GM18873 (cell line): ENCODE results near the gene HOXD13.

Experiments
- ATAC-seq: cut with Tn5 transposase; IDR thresholded peaks from one replicate; pipeline ENCODE4 v1.9.1; 2021; ENCODE audit warnings: mild to moderate bottlenecking, moderate library complexity, moderate number of reproducible peaks; ENCODE audit not compliant: unreplicated experiment, low FRiP score

HOXD13 gene

GRCh38 chr2:176093145-176093897 lies 800 bp downstream of the HOXD13 start:
- ATAC-seq, result no peak

GRCh38 chr2:176093898-176094249 lies 1.4 kb downstream of the HOXD13 start:
- ATAC-seq, result no peak

- ATAC-seq, result no peak
These were observed 1.8 kb downstream of the HOXD13 start for GRCh38 chr2:176094349-176094748.

- no peak for ATAC-seq
These were observed 2.9 kb downstream of the HOXD13 start for GRCh38 chr2:176095421-176095820.

GRCh38 chr2:176096243-176096985 lies 3.9 kb downstream of the HOXD13 start:
- ATAC-seq, result no peak

- ATAC-seq, result peak; percentile 73
These were observed 4.7 kb downstream of the HOXD13 start for GRCh38 chr2:176096986-176097819.

- no peak for ATAC-seq
These were observed 5.4 kb downstream of the HOXD13 start for GRCh38 chr2:176097820-176098365.

- ATAC-seq, result no peak
These were observed 6.0 kb downstream of the HOXD13 start for GRCh38 chr2:176098366-176099158.

GRCh38 chr2:176099159-176099727 lies 6.7 kb downstream of the HOXD13 start:
- no peak for ATAC-seq

- no peak for ATAC-seq
These were observed 7.4 kb downstream of the HOXD13 start, which contains the start of gene HOXD12 for GRCh38 chr2:176099728-176100546. TSS of gene HOXD12 (plus strand) at chr2:176099795. CDS start at chr2:176099802, 7 bp downstream.

- ATAC-seq, result no peak
These were observed 8.1 kb downstream of the HOXD13 start for GRCh38 chr2:176100547-176101140.

GRCh38 chr2:176101216-176101830 lies 8.8 kb downstream of the HOXD13 start:
- ATAC-seq, result no peak

GRCh38 chr2:176101842-176102241 lies 9.3 kb downstream of the HOXD13 start:
- ATAC-seq, result no peak

GRCh38 chr2:176102309-176102866 lies 9.9 kb downstream of the HOXD13 start:
- no peak for ATAC-seq

GRCh38 chr2:176103194-176103593 lies 10.7 kb downstream of the HOXD13 start:
- ATAC-seq, result no peak

GRCh38 chr2:176103742-176104315 lies 11.3 kb downstream of the HOXD13 start:
- no peak for ATAC-seq
